ENCODE results near the gene CFAP90. TPM values are rescaled to one million over a fixed set of nuclear protein-coding genes. Genes with fewer than 3 reads are reported as not detected.

CFAP90 gene
- total and polyA plus RNA-seq, 2 donors (not counting 3 experiments of a cell fraction or from before 2014, with no cell fraction given) = 0.07 TPM; not detected in 1

DNA sequence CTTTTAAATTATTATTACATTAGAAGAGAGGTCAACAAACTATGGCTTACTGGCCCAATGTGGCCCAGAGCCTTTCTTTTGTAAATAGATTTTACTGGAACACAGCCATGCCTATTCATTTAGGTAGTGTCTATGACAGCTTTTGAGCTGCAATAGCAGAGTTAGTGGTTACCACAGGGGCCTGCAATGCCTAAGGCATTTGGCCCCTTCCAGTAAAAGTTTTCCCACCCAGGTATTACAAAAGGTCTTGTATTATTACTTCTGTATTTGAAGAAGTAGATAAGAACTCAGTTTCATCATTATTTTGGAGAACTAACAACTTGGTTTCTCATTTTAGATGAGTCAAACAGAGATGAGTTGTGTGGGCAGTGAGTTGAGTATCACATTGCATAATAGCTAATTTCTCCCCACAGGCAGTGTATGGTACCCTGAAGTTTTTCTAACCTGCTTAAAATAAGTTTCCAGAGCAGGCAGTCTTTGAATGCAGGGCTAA is 27.5 kb upstream of the CFAP90 start:
- Histone ChIP-seq H3K9ac (replicated peaks; ENCODE audit: extremely low read depth, insufficient read depth, low read length) (no peak overlapping the region), H3K27ac (ENCODE audit: insufficient read depth, low read depth, low read length) (no peak overlapping the region), H3K36me3 (ENCODE audit: control insufficient read depth in 2 of 2, extremely low read depth in 1 of 2, insufficient read depth in 2 of 2, low read length in 2 of 2) (peaks cover 22 to 23% of the 10 kb centered on the region in 2 experiments), H2AFZ (ENCODE audit: low read depth, low read length) (no peak overlapping the region), H3K79me2 (ENCODE audit: control insufficient read depth, insufficient read depth, low read length) (peaks cover 10% of the 10 kb centered on the region), H4K20me1 (replicated peaks; ENCODE audit: control insufficient read depth, extremely low read depth, insufficient read depth, low read length) (no peaks in the 10 kb centered on the region), H3K9me3 (replicated peaks; ENCODE audit: control insufficient read depth, insufficient read depth, low read length) (no peaks in the 10 kb centered on the region), H3K4me3 (replicated peaks in 1 of 3; ENCODE audit: insufficient read depth in 1 of 3, low read depth in 1 of 3, low read length in 3 of 3) (no peak overlapping the region), H3K27me3 (ENCODE audit: control insufficient read depth in 2 of 2, insufficient read depth in 2 of 2, low read length in 2 of 2) (no peaks in the 10 kb centered on the region), H3K9me1 (replicated peaks; ENCODE audit: control insufficient read depth, extremely low read depth, insufficient read depth, low read length) (no peaks in the 10 kb centered on the region), H3K4me1 (ENCODE audit: control insufficient read depth, extremely low read depth, insufficient read depth, low read length) (no peaks in the 10 kb centered on the region), H3K4me2 (ENCODE audit: insufficient read depth, low read length) (no peak overlapping the region)
- POLR2A ChIA-PET = no interaction called here
- CTCF ChIA-PET = interaction anchor here (1.6 kb wide), 1 partner anchor 8 kb away, joined by 7 read pairs; no protein-coding TSS in a partner anchor
- no peak for FAIRE-seq
- intact Hi-C loops (cut with micrococcal nuclease) = no loop called here
- BruUV-seq (replicated peaks) = no TSS peak
- dilution Hi-C loops (cut with MboI; ENCODE audit: extremely low pct_ligation_motif_present, low sequenced_read_pairs) = no loop called here
- TF ChIP-seq FOS (IDR thresholded peaks at IDR 0.05; ENCODE audit: borderline replicate concordance, insufficient read depth, low read length) (no peak), EZH2 (IDR thresholded peaks at IDR 0.05; ENCODE audit: borderline replicate concordance, low read depth, low read length, severe bottlenecking) (no peak)
- DNase-seq (ENCODE audit: low read depth, low spot score) = no peak

DNA sequence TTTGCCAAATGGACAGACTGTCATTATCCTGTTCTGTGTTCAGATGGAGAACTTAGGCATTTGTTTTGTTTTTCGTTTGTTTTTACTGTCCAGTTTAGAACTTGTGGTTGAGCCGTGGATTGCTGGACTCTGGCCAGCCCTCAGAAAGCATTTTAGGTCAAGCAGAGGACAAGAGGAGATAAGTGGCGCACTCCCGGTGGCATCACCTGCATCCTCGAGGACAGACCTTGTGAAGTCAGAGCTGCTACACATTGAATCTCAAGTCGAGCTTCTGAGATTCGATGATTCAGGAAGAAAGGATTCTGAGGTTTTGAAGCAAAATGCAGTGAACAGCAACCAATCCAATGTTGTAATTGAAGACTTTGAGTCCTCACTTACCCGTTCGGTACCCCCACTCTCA is 26.9 kb upstream of the CFAP90 start:
- TF ChIP-seq JUN (IDR thresholded peaks at IDR 0.05; ENCODE audit: borderline replicate concordance, insufficient read depth, insufficient read length, low read depth) = no peak
- Histone ChIP-seq H3K9ac (replicated peaks; ENCODE audit: extremely low read depth, insufficient read depth, low read length) (no peak overlapping the region), H3K9me1 (replicated peaks; ENCODE audit: control insufficient read depth, extremely low read depth, insufficient read depth, low read length) (no peaks in the 10 kb centered on the region), H4K20me1 (replicated peaks; ENCODE audit: control insufficient read depth, extremely low read depth, insufficient read depth, low read length) (no peaks in the 10 kb centered on the region), H2AFZ (ENCODE audit: low read depth, low read length) (no peak overlapping the region), H3K79me2 (ENCODE audit: control insufficient read depth, insufficient read depth, low read length) (peaks cover 15% of the 10 kb centered on the region), H3K4me2 (ENCODE audit: insufficient read depth, low read length) (no peak overlapping the region), H3K27me3 (ENCODE audit: control insufficient read depth in 2 of 2, insufficient read depth in 2 of 2, low read length in 2 of 2) (no peaks in the 10 kb centered on the region), H3K27ac (ENCODE audit: insufficient read depth, low read depth, low read length) (no peak overlapping the region), H3K4me3 (replicated peaks in 1 of 3; ENCODE audit: insufficient read depth in 1 of 3, low read depth in 1 of 3, low read length in 3 of 3) (no peak overlapping the region), H3K36me3 (ENCODE audit: control insufficient read depth in 2 of 2, extremely low read depth in 1 of 2, insufficient read depth in 2 of 2, low read length in 2 of 2) (peaks cover 18 to 20% of the 10 kb centered on the region in 2 experiments), H3K9me3 (replicated peaks; ENCODE audit: control insufficient read depth, insufficient read depth, low read length) (no peaks in the 10 kb centered on the region), H3K4me1 (ENCODE audit: control insufficient read depth, extremely low read depth, insufficient read depth, low read length) (no peaks in the 10 kb centered on the region)
- DNase-seq (ENCODE audit: low read depth, low spot score) (no peak), FAIRE-seq (no peak)
- dilution Hi-C loops (cut with MboI; ENCODE audit: extremely low pct_ligation_motif_present, low sequenced_read_pairs) (no loop called here), intact Hi-C loops (cut with micrococcal nuclease) (no loop called here)
- ChIA-PET POLR2A (no interaction called here), CTCF (interaction anchor here (1.6 kb wide), 1 partner anchor 9 kb away, joined by 7 read pairs; no protein-coding TSS in a partner anchor)
- no TSS peak for BruUV-seq (replicated peaks)

Measured in endothelial cell of umbilical vein (primary cell).